Thyroid gland (tissue), 4 donors: ENCODE results near the gene SYCE3.

Source experiments
- CTCF ChIP-seq, 6 experiments: fragments of 200-600 bp in 3 of 6; fragments of 450-650 bp in 3 of 6; sonication (generic) in 3 of 6; IDR thresholded peaks; one replicate each; pipeline ENCODE4 v1.5.1; 2016 to 2019; ENCODE audit warnings: antibody characterized with exemption in 6 of 6, mild to moderate bottlenecking in 2 of 6, inconsistent platforms in 1 of 6, moderate library complexity in 1 of 6
- POLR2A ChIP-seq, 2 donors: fragments of 450-650 bp; IDR thresholded peaks; one replicate each; pipeline ENCODE4 v1.6.1; 2017; ENCODE audit warnings: antibody characterized with exemption in 2 of 2, mild to moderate bottlenecking in 2 of 2, moderate library complexity in 1 of 2

GRCh38 chr22:50516068-50516467 lies 46.7 kb downstream of the SYCE3 start:
- TF ChIP-seq CTCF (IDR thresholded peaks at IDR 0.05) (no peak), POLR2A (IDR thresholded peaks at IDR 0.05) (no peak)
